ENCODE data around the gene ZNF282. TPM values are rescaled to one million over a fixed set of nuclear protein-coding genes. Genes with fewer than 3 reads are reported as not detected.
A peak's percentile ranks its signal among the peaks of the same experiment; 100 is the strongest.
"Not testable (repeated sequence)": the region's sequence is repeated elsewhere in the genome, so short reads cannot be mapped to it uniquely, and the experiment has no call there.

Gene ZNF282
- total RNA-seq, 1 donor from 2014 or later: 17.9 TPM

DNA sequence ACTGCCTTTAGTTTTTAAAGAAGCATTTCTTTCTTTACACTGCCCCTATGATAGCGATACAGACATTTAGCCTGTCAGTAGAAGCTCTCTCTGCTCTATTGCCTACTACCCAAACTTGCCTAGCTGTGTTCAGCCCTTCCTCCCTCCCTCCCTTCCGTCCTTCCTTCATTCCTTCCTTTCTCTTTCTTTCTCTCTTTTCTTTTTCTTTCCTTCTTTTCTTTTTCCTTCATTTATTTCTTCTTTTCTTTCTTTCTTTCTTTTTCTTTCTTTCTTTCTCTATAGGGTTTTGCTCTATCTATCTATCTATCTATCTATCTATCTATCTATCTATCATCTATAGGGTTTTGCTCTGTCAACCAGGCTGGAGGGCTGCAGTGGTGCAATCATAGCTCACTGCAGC, 37.0 kb downstream of the ZNF282 start:
- Histone ChIP-seq H3K27ac (no peak overlapping the region), H3K4me3 (no peak overlapping the region), H3K4me1 (no peaks in the 10 kb centered on the region), H3K36me3 (no peaks in the 10 kb centered on the region), H3K9me3 (no peaks in the 10 kb centered on the region), H3K27me3 (no peaks in the 10 kb centered on the region)
- TF ChIP-seq, protein P1, sequence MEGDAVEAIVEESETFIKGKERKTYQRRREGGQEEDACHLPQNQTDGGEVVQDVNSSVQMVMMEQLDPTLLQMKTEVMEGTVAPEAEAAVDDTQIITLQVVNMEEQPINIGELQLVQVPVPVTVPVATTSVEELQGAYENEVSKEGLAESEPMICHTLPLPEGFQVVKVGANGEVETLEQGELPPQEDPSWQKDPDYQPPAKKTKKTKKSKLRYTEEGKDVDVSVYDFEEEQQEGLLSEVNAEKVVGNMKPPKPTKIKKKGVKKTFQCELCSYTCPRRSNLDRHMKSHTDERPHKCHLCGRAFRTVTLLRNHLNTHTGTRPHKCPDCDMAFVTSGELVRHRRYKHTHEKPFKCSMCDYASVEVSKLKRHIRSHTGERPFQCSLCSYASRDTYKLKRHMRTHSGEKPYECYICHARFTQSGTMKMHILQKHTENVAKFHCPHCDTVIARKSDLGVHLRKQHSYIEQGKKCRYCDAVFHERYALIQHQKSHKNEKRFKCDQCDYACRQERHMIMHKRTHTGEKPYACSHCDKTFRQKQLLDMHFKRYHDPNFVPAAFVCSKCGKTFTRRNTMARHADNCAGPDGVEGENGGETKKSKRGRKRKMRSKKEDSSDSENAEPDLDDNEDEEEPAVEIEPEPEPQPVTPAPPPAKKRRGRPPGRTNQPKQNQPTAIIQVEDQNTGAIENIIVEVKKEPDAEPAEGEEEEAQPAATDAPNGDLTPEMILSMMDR (IDR thresholded peaks at IDR 0.05): no peak
- intact Hi-C loops (cut with DNase I): loop anchor here (10.0 kb wide), 1 partner anchor 262 kb away; the partner anchor contains the start of gene ZNF746
- DNase-seq (ENCODE audit: low spot score in 2 of 2): no peak

GRCh38 chr7:149233655-149234204, 38.4 kb downstream of the ZNF282 start:
- H3K9me3 ChIP-seq, H3K4me1 ChIP-seq: not testable (repeated sequence)

DNA sequence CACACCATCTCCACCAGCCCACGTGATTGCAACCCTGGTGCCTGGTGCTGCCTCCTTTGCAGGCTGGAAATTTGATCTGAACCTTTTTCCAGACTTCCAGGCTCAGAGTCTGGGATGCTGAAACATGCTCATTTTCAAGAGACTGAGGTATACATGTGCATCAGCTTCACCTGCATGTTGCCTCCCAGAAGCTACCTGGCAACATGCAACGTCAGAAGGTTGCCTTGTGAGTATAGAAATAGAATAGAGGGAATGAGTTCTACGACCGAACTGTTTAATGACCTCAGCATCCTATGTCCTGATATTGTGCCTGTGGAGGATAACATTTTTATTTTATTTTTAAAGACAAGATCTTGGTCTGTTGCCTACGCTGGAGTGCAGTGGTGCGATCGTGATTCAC, 42.2 kb downstream of the ZNF282 start:
- intact Hi-C loops (cut with DNase I): loop anchor here (10.0 kb wide), 1 partner anchor 257 kb away; the partner anchor contains the start of gene ZNF746
- Histone ChIP-seq H3K36me3 (no peaks in the 10 kb centered on the region), H3K9me3 (no peaks in the 10 kb centered on the region), H3K27me3 (no peaks in the 10 kb centered on the region), H3K4me1 (peaks cover 6 to 12% of the 10 kb centered on the region in 2 donors), H3K4me3 (no peak overlapping the region), H3K27ac (no peak overlapping the region)
- TF ChIP-seq, protein P1 (IDR thresholded peaks at IDR 0.05): no peak
- DNase-seq (ENCODE audit: low spot score in 2 of 2): no peak

More at GRCh38 chr7:149233655-149234204, 38.4 kb downstream of the ZNF282 start:
- intact Hi-C loops (cut with DNase I): loop anchor here (10.0 kb wide), 1 partner anchor 261 kb away; the partner anchor contains the start of gene ZNF746
- not testable (repeated sequence) for H3K27me3 ChIP-seq; H3K4me3 ChIP-seq; DNase-seq (ENCODE audit: low spot score in 2 of 2); H3K36me3 ChIP-seq; H3K27ac ChIP-seq

DNA sequence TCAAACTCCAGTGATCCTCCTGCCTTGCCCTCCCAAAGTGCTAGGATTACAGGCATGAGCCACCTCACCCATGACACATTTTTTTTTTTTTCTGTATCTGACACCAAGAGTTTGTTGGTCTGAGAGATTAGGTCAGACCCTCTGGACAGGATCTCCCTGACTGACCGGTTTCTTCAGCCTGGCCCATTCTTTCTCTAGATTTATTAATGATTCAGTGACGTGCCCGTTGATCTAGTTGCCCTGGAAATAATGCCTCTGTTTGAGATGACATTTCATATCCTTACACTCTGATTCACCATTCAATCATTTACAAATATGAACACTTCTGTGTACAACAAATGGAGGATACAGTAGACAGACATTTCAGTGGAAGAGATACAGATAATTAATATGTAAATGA, 42.7 kb downstream of the ZNF282 start:
- Histone ChIP-seq H3K9me3 (no peaks in the 10 kb centered on the region), H3K4me3 (no peak overlapping the region), H3K36me3 (no peaks in the 10 kb centered on the region), H3K27ac (no peak overlapping the region), H3K4me1 (peaks cover 6 to 12% of the 10 kb centered on the region in 2 donors), H3K27me3 (no peaks in the 10 kb centered on the region)
- DNase-seq (ENCODE audit: low spot score in 2 of 2): no peak
- TF ChIP-seq, protein P1 (IDR thresholded peaks at IDR 0.05): no peak
- intact Hi-C loops (cut with DNase I): loop anchor here (1.0 to 10.0 kb wide), 2 partner anchors 91 to 257 kb away; partner anchors contain the start of genes ZNF398 and ZNF746

DNA sequence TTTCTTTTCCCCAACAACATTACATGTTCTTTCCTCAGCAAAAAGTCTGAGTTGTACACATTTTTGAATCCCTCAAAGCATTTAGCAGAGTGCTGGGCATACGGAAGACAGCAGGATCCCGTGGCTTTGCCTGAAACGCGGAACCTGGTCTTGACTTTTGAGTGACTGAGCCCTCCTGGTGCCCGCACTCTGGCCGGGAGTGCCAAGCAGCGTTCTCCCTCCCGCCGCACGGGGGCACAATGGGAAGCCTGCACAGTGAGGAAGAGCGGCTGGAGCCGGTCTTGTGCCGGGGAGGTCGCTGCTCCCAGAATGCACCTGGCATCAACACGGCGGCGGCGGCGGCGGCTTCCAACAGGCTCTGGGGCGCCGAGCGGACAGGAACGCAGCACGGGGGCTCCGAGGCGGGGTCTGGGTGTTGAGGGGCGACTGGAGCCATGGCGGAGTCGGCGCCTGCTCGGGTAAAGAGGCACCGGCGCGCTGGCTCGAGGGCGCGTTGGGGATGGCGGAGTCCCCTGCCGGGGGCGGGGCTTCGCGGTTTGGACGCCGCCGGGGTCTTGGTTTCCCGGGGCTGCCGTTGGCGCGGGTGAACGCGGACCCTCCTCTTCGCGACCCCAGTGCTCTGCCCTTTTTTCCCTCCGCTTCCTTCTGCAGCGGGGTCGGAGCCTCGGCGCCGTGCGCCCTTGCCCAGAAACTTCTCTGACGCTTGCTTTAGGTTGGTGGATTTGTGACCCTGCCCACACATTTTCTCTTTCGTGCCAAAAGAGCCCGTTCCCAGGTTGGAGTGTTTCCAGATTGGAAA, 44.2 kb downstream of the ZNF282 start, which contains the start of gene ZNF212:
Gene ZNF212 (plus strand): TSS at position 307 of the 799 bp plus-strand sequence. CDS start 128 bp downstream, at position 435.
- intact Hi-C loops (cut with DNase I): loop anchor here (1.0 to 10.0 kb wide), 2 partner anchors 113 to 255 kb away; partner anchors contain the start of genes ZNF425 and ZNF746
- Histone ChIP-seq H3K4me1 (peaks cover 6 to 12% of the 10 kb centered on the region in 2 donors), H3K27ac (peak within 1 kb of the TSS; percentile 42 to 61)

More for the DNA sequence above, 44.2 kb downstream of the ZNF282 start, which contains the start of gene ZNF212:
- DNase-seq (ENCODE audit: low spot score in 2 of 2): peak; percentile 62 to 95
- Histone ChIP-seq H3K27me3 (no peaks in the 10 kb centered on the region), H3K4me3 (peak within 1 kb of the TSS; percentile 84 to 95), H3K36me3 (no peaks in the 10 kb centered on the region), H3K9me3 (no peaks in the 10 kb centered on the region)
- TF ChIP-seq, protein P1 (IDR thresholded peaks at IDR 0.05): peak; percentile 73 to 89 (median 78)

Measured in ascending aorta (tissue), 2 donors.